Astrocyte (in vitro differentiated cells and primary cell): ENCODE data around the gene TMEM198.

Source experiments
- EZH2 ChIP-seq: IDR thresholded peaks from 2 replicates; pipeline ENCODE4 v1.6.1; 2012; ENCODE audit warnings: mild to moderate bottlenecking, low read length, inconsistent platforms; ENCODE audit not compliant: insufficient read depth
- TF ChIP-seq, protein P1 (sequence below): IDR thresholded peaks from 2 replicates; pipeline ENCODE4 v1.5.1; 2011; ENCODE audit warnings: low read depth, mild to moderate bottlenecking, inconsistent platforms, low read length, moderate library complexity; ENCODE audit not compliant: insufficient read depth

GRCh38 chr2:219499555-219499954 is 44.3 kb upstream of the TMEM198 start:
- no peak for TF ChIP-seq EZH2
- TF ChIP-seq, protein P1, sequence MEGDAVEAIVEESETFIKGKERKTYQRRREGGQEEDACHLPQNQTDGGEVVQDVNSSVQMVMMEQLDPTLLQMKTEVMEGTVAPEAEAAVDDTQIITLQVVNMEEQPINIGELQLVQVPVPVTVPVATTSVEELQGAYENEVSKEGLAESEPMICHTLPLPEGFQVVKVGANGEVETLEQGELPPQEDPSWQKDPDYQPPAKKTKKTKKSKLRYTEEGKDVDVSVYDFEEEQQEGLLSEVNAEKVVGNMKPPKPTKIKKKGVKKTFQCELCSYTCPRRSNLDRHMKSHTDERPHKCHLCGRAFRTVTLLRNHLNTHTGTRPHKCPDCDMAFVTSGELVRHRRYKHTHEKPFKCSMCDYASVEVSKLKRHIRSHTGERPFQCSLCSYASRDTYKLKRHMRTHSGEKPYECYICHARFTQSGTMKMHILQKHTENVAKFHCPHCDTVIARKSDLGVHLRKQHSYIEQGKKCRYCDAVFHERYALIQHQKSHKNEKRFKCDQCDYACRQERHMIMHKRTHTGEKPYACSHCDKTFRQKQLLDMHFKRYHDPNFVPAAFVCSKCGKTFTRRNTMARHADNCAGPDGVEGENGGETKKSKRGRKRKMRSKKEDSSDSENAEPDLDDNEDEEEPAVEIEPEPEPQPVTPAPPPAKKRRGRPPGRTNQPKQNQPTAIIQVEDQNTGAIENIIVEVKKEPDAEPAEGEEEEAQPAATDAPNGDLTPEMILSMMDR: no peak
